Adrenal gland (tissue), 5 donors: ENCODE data around the gene GRK3.

Experiments
- POLR2A ChIP-seq, 2 donors: fragments of 450-650 bp; IDR thresholded peaks; one replicate each; pipeline ENCODE4 v1.6.1; 2017; ENCODE audit warnings: antibody characterized with exemption in 2 of 2, mild to moderate bottlenecking in 2 of 2, moderate library complexity in 1 of 2
- TF ChIP-seq, protein P1 (sequence below), 6 experiments: fragments of 450-650 bp in 4 of 6; fragments of 200-600 bp in 2 of 6; sonication (generic) in 1 of 6; IDR thresholded peaks; 1 replicate in 5 of 6; 2 replicates in 1 of 6; pipeline versions ENCODE4 v1.5.1 to v1.8.0; 2016 to 2021; ENCODE audit warnings: antibody characterized with exemption in 6 of 6, mild to moderate bottlenecking in 2 of 6, moderate library complexity in 1 of 6
- donor health status: DM: no; HTN: no; CAD: no.

DNA sequence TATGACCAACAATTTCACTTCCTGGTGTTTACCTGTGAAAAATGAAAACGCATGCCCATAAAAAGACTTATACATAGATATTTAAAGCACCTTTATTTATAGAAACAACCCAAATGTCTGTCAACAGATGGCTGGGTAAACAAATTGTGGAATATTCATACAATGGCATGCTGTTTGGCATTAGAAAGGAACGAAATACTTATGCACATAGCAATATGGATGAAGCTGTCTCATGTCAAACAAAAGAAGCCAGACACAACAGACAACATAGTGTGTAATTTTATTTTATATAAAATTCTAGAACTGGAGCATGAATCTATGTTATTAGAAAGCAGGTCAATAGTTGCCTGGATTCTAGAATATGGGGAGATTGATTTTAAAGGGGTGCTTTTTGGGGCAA lies 38.0 kb downstream of the GRK3 start:
- no peak for TF ChIP-seq POLR2A (IDR thresholded peaks at IDR 0.05)
- TF ChIP-seq, protein P1, sequence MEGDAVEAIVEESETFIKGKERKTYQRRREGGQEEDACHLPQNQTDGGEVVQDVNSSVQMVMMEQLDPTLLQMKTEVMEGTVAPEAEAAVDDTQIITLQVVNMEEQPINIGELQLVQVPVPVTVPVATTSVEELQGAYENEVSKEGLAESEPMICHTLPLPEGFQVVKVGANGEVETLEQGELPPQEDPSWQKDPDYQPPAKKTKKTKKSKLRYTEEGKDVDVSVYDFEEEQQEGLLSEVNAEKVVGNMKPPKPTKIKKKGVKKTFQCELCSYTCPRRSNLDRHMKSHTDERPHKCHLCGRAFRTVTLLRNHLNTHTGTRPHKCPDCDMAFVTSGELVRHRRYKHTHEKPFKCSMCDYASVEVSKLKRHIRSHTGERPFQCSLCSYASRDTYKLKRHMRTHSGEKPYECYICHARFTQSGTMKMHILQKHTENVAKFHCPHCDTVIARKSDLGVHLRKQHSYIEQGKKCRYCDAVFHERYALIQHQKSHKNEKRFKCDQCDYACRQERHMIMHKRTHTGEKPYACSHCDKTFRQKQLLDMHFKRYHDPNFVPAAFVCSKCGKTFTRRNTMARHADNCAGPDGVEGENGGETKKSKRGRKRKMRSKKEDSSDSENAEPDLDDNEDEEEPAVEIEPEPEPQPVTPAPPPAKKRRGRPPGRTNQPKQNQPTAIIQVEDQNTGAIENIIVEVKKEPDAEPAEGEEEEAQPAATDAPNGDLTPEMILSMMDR (IDR thresholded peaks at IDR 0.05) = no peak
